HEK293T (cell line): ENCODE measurements around the gene RNF6.
"Not testable (repeated sequence)": the region's sequence is repeated elsewhere in the genome, so short reads cannot be mapped to it uniquely, and the experiment has no call there.

Experiments used
- CTCF ChIA-PET: fragments of 350-600 bp; formaldehyde crosslinking; extraction: SDS; loops from one replicate; lab custom pipeline; 2021; ENCODE audit warnings: antibody characterized with exemption, inconsistent platforms; lab: Yijun Ruan, JAX
- POLR2A ChIA-PET: fragments of 350-600 bp; formaldehyde crosslinking; extraction: SDS; loops from one replicate; lab custom pipeline; 2020; ENCODE audit warnings: antibody characterized with exemption, inconsistent platforms; lab: Yijun Ruan, JAX
- DNase-seq: peaks from one replicate; pipeline ENCODE4 v3.0.0; 2012; ENCODE audit warnings: mixed read lengths; ENCODE audit errors: extremely low spot score
- ARNT ChIP-seq: fragments of 450-650 bp; IDR thresholded peaks from 2 replicates; pipeline ENCODE4 v1.6.1; 2017; ENCODE audit warnings: mild to moderate bottlenecking
- BHLHE40 ChIP-seq: fragments of 450-650 bp; IDR thresholded peaks from 2 replicates; pipeline ENCODE4 v1.6.1; 2016; ENCODE audit warnings: mild to moderate bottlenecking, moderate library complexity, borderline replicate concordance
- CTBP1 ChIP-seq: fragments of 450-650 bp; IDR thresholded peaks from 2 replicates; pipeline ENCODE4 v1.6.1; 2016; ENCODE audit warnings: borderline replicate concordance
- ELF4 ChIP-seq: fragments of 450-650 bp; IDR thresholded peaks from 2 replicates; pipeline ENCODE4 v1.6.1; 2017; ENCODE audit warnings: antibody characterized with exemption
- FOXA1 ChIP-seq: fragments of 450-650 bp; IDR thresholded peaks from 2 replicates; pipeline ENCODE4 v1.6.1; 2016; ENCODE audit warnings: mild to moderate bottlenecking
- FOXK2 ChIP-seq: fragments of 450-650 bp; IDR thresholded peaks from 2 replicates; pipeline ENCODE4 v1.6.1; 2016; ENCODE audit warnings: mild to moderate bottlenecking
- FOXM1 ChIP-seq: fragments of 450-650 bp; IDR thresholded peaks from 2 replicates; pipeline ENCODE4 v1.6.1; 2017; ENCODE audit warnings: mild to moderate bottlenecking, borderline replicate concordance
- HDGF ChIP-seq: fragments of 450-650 bp; IDR thresholded peaks from 2 replicates; pipeline ENCODE4 v1.6.1; 2017; ENCODE audit warnings: antibody characterized with exemption, borderline replicate concordance
- L3MBTL2 ChIP-seq: fragments of 450-650 bp; conservative IDR thresholded peaks from 2 replicates; pipeline ENCODE4 v1.6.1; 2016; ENCODE audit warnings: mild to moderate bottlenecking
- LEF1 ChIP-seq: fragments of 450-650 bp; IDR thresholded peaks from 2 replicates; pipeline ENCODE4 v1.6.1; 2017; ENCODE audit warnings: mild to moderate bottlenecking, borderline replicate concordance
- NFRKB ChIP-seq: fragments of 450-650 bp; IDR thresholded peaks from 2 replicates; pipeline ENCODE4 v1.6.1; 2016; ENCODE audit warnings: mild to moderate bottlenecking, moderate library complexity
- SP1 ChIP-seq: fragments of 450-650 bp; IDR thresholded peaks from 2 replicates; pipeline ENCODE4 v1.6.1; 2017
- SUZ12 ChIP-seq: fragments of 450-650 bp; IDR thresholded peaks from 2 replicates; pipeline ENCODE4 v1.6.1; 2016; ENCODE audit warnings: mild to moderate bottlenecking
- TARDBP ChIP-seq: fragments of 450-650 bp; IDR thresholded peaks from 2 replicates; pipeline ENCODE4 v1.6.1; 2016
- ZNF384 ChIP-seq: fragments of 450-650 bp; IDR thresholded peaks from 2 replicates; pipeline ENCODE4 v1.6.1; 2016
- TF ChIP-seq, protein P1 (sequence below): fragments of 450-650 bp; IDR thresholded peaks from 2 replicates; pipeline ENCODE4 v1.6.1; 2016

RNF6 gene

DNA sequence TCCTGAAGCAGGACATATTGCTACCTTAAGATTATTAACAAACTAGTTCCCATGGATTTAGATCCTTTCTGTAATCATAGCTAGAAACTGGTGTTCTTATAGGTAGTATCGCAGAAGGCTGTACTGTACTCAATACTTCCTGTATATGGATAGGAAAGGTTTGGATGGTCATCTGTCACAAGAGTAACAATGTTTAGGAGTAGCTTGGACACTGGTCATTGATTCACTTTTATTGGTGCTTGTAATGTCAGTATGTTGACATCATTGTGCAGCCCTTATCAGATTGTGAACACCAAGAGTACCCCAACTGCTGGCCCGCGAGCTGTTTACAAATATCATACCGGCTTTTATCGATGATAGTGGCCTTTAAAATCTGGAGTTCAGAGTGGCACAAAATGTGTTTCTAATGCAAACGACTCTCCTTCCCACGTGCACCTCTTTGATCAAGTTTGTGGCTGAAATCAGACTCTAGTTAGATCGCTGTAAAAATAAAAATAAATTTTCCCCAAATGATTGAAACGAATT, 31.2 kb upstream of the RNF6 start:
- DNase-seq = no peak
- no peak for TF ChIP-seq FOXM1
- no peak for TF ChIP-seq LEF1
- no peak for TF ChIP-seq SP1
- no peak for TF ChIP-seq NFRKB
- no peak for TF ChIP-seq BHLHE40
- no peak for TF ChIP-seq ZNF384
- no peak for TF ChIP-seq SUZ12
- no peak for TF ChIP-seq HDGF
- TF ChIP-seq ELF4 = no peak
- TF ChIP-seq, protein P1, sequence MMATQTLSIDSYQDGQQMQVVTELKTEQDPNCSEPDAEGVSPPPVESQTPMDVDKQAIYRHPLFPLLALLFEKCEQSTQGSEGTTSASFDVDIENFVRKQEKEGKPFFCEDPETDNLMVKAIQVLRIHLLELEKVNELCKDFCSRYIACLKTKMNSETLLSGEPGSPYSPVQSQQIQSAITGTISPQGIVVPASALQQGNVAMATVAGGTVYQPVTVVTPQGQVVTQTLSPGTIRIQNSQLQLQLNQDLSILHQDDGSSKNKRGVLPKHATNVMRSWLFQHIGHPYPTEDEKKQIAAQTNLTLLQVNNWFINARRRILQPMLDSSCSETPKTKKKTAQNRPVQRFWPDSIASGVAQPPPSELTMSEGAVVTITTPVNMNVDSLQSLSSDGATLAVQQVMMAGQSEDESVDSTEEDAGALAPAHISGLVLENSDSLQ = no peak
- no peak for TF ChIP-seq CTBP1
- no peak for TF ChIP-seq FOXK2
- TF ChIP-seq FOXA1 = no peak
- TF ChIP-seq L3MBTL2 = no peak
- no peak for TF ChIP-seq TARDBP
- TF ChIP-seq ARNT = no peak
- ChIA-PET POLR2A (no interaction called here), CTCF (no interaction called here)

DNA sequence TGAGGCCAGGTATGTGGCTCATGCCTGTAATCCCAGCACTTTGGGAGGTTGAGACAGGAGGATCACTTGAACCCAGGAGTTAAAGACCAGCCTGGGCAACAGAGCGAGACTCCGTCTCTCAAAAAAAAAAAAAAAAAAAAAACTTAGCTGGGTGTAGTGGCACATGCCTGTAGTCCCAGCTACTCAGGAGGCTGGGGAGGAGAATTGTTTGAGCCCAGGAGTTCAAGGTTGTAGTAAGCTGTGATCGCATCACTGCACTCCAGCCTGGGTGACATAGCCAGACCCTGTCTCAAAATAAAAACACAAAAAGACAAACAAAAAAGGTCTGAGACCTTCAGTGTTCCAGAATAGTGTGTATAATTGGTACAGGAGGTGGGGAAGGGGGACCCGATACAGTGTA, 29.9 kb upstream of the RNF6 start:
- POLR2A ChIA-PET, DNase-seq, CTCF ChIA-PET: not testable (repeated sequence)

DNA sequence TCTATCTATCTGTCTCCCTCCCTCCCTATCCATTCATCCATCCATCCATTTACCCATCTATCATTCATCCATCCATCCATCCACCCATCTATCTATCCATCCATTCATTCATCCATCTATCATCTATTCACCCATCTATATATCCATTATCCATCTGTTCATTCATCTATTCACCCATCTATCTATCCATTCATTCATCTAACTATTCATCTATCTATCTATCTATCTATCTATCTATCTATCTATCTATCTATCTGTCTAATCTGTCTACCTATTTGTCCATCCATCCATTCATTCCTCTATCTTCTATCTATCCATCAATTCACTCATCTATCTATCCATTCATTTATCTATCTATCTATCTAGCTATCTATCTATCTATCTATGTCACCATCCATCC, 27.4 kb upstream of the RNF6 start:
- CTCF ChIA-PET = no interaction called here
- POLR2A ChIA-PET = no interaction called here
- DNase-seq = no peak
- TF ChIP-seq FOXK2 = no peak
- TF ChIP-seq NFRKB = no peak
- TF ChIP-seq, protein P1 = no peak
- TF ChIP-seq FOXM1 = no peak

DNA sequence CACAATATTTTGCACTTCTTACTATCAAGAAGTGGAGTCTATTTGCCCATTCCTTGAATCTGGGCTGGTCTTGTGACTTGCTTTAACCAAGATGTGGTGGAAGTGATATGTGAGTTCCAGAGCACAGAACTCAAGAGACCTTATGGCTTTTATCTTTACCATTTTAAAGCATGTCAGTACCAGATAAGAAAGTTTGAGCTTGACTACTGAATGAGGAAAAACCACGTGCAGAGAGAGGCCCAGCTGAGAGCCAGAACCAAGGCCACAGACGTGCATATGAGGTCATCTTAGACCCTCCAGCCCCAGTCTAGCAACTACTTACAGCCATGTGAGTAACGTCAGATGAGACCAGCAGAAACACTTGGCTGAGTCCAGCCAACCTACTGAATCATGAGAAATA, 25.5 kb upstream of the RNF6 start:
- DNase-seq = no peak
- POLR2A ChIA-PET = no interaction called here
- TF ChIP-seq SP1 (no peak), L3MBTL2 (no peak), ZNF384 (no peak), HDGF (no peak), NFRKB (no peak), ARNT (no peak), FOXM1 (no peak), CTBP1 (no peak), FOXA1 (no peak), SUZ12 (no peak), FOXK2 (no peak)
- CTCF ChIA-PET = no interaction called here

DNA sequence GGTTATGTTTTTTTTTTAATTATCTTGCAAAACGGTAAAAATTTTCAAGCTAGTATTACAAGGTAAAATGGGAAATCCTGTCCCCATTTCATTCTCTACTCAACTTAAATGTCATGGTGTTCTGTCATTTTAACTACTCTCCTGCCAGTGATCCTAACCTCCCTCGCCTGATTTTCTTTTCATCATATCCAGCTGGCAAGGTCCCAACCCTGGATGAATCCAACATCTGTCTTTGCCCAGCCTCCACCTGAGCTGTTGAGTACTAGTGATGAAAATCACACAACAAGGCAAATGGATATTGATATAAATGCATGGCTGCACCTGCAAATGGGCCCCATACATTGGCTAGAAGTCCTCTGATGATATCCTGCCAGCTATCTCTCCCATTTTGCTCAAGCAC, 24.9 kb upstream of the RNF6 start:
- TF ChIP-seq FOXK2 = no peak
- TF ChIP-seq ARNT = no peak
- no peak for TF ChIP-seq BHLHE40
- TF ChIP-seq NFRKB = no peak
- no peak for TF ChIP-seq TARDBP
- TF ChIP-seq ZNF384 = no peak
- no peak for TF ChIP-seq CTBP1
- no peak for TF ChIP-seq HDGF
- TF ChIP-seq ELF4 = no peak
- TF ChIP-seq L3MBTL2 = no peak
- TF ChIP-seq, protein P1 = no peak
- no peak for TF ChIP-seq SUZ12
- TF ChIP-seq LEF1 = no peak
- no peak for TF ChIP-seq FOXA1
- no peak for TF ChIP-seq SP1
- no peak for TF ChIP-seq FOXM1

DNA sequence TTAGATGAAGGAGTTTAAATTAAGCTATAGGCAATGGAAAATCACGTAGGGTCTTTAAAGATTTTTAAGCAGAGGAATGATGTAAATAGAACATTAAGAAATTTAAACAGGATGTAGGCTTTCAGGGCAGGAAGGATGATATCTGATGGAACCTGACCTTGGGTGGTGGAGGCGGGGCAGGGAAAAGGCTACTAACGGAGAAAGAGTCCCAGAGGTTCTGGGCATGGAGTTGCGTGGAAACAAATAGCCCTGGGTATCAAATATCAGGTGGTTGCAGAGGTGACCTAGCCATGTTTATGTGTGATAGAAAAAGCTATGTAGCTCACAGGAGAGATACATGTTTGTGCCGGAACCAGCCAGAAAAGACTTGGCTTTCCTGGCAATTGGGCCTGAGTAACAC, 24.0 kb upstream of the RNF6 start:
- DNase-seq = no peak
- POLR2A ChIA-PET = interaction anchor here (0.7 kb wide), 1 partner anchor 24 kb away, joined by 3 read pairs; the partner anchor contains the start of gene RNF6
- TF ChIP-seq HDGF = no peak
- TF ChIP-seq TARDBP = no peak
- CTCF ChIA-PET = no interaction called here

More for the DNA sequence above, 24.9 kb upstream of the RNF6 start:
- ChIA-PET CTCF (no interaction called here), POLR2A (no interaction called here)
- DNase-seq = no peak

DNA sequence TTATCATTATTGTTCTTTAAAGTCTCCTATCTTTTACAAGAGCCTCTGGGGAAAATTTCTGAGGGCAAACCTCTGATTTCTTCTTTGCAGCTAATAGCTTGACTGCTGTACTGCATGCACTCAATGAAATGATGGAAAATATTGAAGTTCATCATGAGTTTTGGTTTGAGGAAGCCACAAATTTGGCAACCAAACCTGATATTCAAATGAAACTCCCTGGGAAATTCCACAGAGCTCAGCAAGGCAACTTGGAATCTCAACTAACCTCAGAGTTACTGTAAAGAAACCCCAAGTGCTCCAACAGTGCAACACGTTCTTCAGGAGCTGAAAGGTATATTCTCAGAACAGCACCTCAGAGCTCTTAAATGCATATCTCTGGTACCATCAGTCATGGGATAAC, 14.2 kb upstream of the RNF6 start:
- ChIA-PET POLR2A (interaction anchor here (1.1 kb wide), 1 partner anchor 14 kb away, joined by 5 read pairs; the partner anchor contains the start of gene RNF6), CTCF (no interaction called here)

More for the DNA sequence above, 14.2 kb upstream of the RNF6 start:
- no peak for DNase-seq
- TF ChIP-seq SUZ12 = no peak
- no peak for TF ChIP-seq HDGF
- TF ChIP-seq FOXA1 = no peak
- TF ChIP-seq SP1 = no peak
- no peak for TF ChIP-seq ARNT
- no peak for TF ChIP-seq CTBP1
- no peak for TF ChIP-seq FOXK2
- TF ChIP-seq BHLHE40 = no peak
- TF ChIP-seq L3MBTL2 = no peak
- TF ChIP-seq LEF1 = no peak
- TF ChIP-seq, protein P1 = no peak
- TF ChIP-seq ELF4 = no peak
- no peak for TF ChIP-seq NFRKB
- TF ChIP-seq FOXM1 = no peak
- no peak for TF ChIP-seq TARDBP
- TF ChIP-seq ZNF384 = no peak
